ENCODE measurements around the gene PHLPP1.

- TF ChIP-seq CHD1 (IDR thresholded peaks at IDR 0.05; ENCODE audit: low read length) (no peak), EZH2 (IDR thresholded peaks at IDR 0.05; ENCODE audit: borderline replicate concordance, low read depth, low read length) (no peak), ZNF695 (CRISPR knock-in tag; IDR thresholded peaks at IDR 0.05) (no peak), RAD51 (IDR thresholded peaks at IDR 0.05; ENCODE audit: borderline replicate concordance, low read depth) (no peak), TEAD2 (tag; IDR thresholded peaks at IDR 0.05) (no peak), SMC3 (conservative IDR thresholded peaks at IDR 0.05; ENCODE audit: insufficient read depth, low read depth, low read length) (no peak), SMAD4 (CRISPR knock-in tag; conservative IDR thresholded peaks at IDR 0.05) (no peak), POLR2A (conservative IDR thresholded peaks at IDR 0.05) (no peak), KDM2B (CRISPR knock-in tag; IDR thresholded peaks at IDR 0.05) (no peak)
- TF ChIP-seq, protein P1, sequence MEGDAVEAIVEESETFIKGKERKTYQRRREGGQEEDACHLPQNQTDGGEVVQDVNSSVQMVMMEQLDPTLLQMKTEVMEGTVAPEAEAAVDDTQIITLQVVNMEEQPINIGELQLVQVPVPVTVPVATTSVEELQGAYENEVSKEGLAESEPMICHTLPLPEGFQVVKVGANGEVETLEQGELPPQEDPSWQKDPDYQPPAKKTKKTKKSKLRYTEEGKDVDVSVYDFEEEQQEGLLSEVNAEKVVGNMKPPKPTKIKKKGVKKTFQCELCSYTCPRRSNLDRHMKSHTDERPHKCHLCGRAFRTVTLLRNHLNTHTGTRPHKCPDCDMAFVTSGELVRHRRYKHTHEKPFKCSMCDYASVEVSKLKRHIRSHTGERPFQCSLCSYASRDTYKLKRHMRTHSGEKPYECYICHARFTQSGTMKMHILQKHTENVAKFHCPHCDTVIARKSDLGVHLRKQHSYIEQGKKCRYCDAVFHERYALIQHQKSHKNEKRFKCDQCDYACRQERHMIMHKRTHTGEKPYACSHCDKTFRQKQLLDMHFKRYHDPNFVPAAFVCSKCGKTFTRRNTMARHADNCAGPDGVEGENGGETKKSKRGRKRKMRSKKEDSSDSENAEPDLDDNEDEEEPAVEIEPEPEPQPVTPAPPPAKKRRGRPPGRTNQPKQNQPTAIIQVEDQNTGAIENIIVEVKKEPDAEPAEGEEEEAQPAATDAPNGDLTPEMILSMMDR (IDR thresholded peaks at IDR 0.05 in 2 of 3, conservative IDR thresholded peaks at IDR 0.05 in 1 of 3; ENCODE audit: insufficient read depth in 2 of 3, low read depth in 1 of 3, low read length in 3 of 3) = no peak
- TF ChIP-seq, protein P2, sequence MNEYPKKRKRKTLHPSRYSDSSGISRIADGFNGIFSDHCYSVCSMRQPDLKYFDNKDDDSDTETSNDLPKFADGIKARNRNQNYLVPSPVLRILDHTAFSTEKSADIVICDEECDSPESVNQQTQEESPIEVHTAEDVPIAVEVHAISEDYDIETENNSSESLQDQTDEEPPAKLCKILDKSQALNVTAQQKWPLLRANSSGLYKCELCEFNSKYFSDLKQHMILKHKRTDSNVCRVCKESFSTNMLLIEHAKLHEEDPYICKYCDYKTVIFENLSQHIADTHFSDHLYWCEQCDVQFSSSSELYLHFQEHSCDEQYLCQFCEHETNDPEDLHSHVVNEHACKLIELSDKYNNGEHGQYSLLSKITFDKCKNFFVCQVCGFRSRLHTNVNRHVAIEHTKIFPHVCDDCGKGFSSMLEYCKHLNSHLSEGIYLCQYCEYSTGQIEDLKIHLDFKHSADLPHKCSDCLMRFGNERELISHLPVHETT (CRISPR knock-in tag; conservative IDR thresholded peaks at IDR 0.05 in 1 of 2, IDR thresholded peaks at IDR 0.05 in 1 of 2) = no peak
Observed at GRCh38 chr18:62767836-62768557, 52.7 kb downstream of the PHLPP1 start.
